Right kidney (tissue), 9 donors: ENCODE data around the gene KRT20.
"Not testable (repeated sequence)": the region's sequence is repeated elsewhere in the genome, so short reads cannot be mapped to it uniquely, and the experiment has no call there.

Experiments
- DNase-seq: peaks from one replicate; pipeline ENCODE4 v3.0.0-alpha.2; 2016
- long read RNA-seq, 8 donors: transcript quantifications; one replicate each; lab custom pipeline, GENCODE V29; 2026

KRT20 gene
- long read RNA-seq, donor 1 = 0 reads
- long read RNA-seq, donor 2 = 0 reads
- long read RNA-seq, donor 3 = 0 reads
- long read RNA-seq, donor 4 = 0 reads
- long read RNA-seq, donor 5 = 0 reads
- long read RNA-seq, donor 6 = 0 reads
- long read RNA-seq, donor 7 = 0 reads
- long read RNA-seq, donor 8 = 0 reads

DNA sequence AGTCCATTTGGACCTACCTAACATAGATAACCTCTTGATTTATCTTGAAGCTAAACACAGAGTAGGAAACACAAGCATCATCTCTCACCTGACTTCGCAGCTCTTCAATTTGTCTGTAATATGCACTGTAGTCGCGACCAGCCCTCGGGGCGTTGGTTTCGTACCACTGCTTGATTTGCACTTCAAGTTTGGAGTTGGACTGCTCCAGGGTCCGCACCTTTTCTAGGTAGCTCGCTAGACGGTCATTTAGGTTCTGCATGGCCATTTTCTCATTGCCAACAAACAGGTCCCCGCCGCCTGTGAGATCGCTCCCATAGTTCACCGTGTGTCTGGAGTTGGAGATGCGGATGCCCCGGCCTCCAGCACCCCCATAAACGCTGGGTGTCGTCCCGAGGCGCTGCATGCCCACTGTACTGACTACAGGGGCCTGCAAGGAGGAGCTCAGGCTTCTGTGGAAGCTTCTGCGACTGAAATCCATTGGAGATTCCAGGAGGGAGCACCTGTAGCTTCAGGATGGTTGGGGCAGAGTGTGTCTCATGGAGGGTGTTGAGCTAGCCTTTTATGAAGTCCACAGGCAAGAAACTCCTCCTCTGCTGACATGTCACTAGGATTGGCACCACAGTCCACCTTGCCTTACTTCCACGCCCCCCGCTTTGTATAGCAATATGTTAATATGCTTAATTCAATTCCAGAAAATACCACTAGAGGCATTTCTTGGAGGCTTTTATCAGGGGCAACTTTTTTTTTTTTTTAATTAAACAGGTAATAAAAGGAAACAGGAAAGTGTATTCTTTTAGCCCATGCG is at the start of gene KRT20:
Gene KRT20, minus strand, starts transcription at position 535 of the 805 bp plus-strand sequence. Its CDS starts 57 bp downstream, at position 478.
- no peak for DNase-seq

DNA sequence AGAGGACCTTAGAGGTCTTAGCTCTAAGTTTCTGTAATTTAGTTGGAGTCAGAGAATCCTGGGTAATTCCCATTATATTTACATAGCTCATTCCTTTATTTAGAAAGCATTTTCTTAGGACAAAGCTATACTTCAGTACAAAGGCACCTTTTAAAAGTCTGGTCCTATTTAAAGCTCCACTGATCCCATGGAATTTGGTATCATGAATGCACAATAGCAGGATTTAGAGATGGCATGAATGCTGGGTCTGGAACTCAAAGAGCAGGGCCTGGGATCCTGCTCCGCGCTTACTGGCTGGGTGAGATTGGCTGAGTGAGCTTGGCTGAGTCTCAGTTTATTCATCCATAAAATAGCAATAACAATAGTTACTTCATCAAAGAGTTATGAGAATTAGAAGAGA is 47.6 kb upstream of the KRT20 start:
- DNase-seq = no peak

DNA sequence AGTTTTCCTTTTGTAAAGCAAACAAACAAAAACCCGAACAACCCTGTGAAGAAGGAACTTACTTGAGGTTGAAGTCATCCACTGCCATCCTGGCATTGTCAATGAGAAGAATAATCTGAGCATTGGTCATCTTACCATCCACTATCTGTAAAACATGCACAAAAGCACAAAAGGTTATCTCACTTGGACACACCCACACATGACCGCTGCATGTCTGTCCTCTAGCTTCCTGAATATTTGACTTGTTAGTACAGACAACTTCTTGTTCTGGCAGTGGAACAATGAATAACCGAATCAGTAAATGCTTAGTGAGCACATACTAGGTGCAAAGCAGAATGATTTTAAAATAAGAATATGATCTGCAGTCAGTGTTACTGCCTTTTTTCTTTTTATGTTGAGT is 46.3 kb upstream of the KRT20 start:
- DNase-seq = no peak

GRCh38 chr17:40926341-40926740 is 41.3 kb upstream of the KRT20 start:
- no peak for DNase-seq

- no peak for DNase-seq
Measured at GRCh38 chr17:40922239-40922638, 37.2 kb upstream of the KRT20 start.

DNA sequence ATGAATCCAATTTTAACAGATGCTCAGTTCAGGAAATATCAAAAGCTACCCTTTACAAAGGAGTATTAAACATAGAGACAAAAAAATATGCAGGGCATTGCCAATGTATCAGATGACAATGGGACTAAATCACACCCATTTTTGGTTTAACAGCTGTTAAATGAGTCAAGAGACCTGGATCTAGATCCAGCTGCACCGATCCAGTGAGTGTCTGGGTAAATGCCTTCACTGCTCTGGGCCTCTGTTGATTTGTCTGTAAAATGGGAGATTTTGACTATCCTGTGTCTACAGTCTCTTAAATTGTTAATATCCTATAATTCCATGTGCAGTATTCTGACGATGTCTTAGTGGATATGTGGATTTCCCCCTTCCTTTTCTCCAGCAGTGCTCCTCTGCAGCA is 36.0 kb upstream of the KRT20 start:
- DNase-seq = no peak

- DNase-seq = not testable (repeated sequence)
Measured at GRCh38 chr17:40917116-40917515, 32.1 kb upstream of the KRT20 start.

DNA sequence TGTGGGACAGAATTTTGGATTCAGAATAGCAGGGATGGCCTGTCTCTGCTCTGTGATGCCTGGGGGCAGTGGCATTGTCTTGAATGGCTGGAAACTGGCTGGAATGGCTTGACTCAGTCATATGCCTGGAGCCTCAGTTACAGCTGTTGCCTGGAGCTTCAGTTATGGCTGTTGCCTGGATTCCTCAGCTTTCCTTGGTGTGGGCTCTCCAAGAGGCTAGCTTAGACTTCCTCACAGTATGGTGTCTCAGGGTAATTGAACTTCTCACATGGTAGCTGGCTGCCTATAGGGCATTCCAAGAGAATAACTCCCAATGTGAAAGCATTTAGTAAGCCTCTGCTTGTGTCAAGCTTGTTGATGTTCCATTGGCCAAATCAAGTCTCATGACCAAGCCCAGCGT is 31.3 kb upstream of the KRT20 start:
- no peak for DNase-seq

DNA sequence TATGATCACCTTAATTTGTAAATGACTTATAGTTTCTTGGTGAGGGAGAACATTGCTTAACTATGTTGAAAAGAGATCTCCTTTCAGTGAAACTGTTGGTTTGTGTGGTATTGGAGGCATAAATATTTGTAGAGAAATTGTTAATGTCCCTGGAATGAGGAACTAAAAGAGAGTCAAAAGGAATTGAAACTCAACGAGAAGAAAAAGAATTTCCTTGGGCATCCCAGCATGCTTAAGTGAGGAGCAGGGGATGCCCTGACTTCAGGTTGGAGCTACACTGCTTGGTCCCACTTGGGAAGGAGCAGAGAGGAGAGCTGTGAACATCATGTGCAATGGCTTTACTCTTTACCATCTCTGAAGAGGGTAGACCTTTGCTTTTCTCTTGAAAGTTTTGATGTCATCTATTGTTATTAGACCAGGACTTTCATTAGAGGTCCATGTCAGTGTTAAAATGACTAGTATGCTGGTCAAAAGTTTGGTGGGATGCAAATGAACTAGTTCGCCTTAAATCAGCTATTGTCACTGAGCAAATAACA is 30.7 kb upstream of the KRT20 start:
- DNase-seq = no peak

DNA sequence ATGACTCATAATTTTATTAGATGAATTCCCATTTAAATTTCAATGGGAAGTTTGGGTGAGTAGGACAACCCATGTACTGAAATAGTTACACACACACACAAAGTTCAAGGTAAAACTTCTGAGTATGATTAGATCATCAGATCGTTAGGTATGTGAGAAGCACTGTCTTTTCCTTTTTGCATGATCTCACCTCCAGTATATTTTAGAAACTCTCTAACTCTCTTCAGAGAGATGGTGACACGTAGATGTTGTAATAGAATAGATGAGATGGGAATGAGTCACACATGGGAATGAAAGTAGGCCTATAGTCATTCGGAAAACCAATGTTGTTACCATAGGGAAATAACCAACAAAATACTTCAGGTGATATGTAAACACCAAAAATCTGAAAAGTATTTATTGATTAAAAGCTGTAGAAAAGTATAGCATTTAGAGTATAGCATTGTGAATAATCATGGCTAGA is 30.2 kb upstream of the KRT20 start:
- no peak for DNase-seq

GRCh38 chr17:40914075-40914855 is 29.2 kb upstream of the KRT20 start:
- no peak for DNase-seq

DNA sequence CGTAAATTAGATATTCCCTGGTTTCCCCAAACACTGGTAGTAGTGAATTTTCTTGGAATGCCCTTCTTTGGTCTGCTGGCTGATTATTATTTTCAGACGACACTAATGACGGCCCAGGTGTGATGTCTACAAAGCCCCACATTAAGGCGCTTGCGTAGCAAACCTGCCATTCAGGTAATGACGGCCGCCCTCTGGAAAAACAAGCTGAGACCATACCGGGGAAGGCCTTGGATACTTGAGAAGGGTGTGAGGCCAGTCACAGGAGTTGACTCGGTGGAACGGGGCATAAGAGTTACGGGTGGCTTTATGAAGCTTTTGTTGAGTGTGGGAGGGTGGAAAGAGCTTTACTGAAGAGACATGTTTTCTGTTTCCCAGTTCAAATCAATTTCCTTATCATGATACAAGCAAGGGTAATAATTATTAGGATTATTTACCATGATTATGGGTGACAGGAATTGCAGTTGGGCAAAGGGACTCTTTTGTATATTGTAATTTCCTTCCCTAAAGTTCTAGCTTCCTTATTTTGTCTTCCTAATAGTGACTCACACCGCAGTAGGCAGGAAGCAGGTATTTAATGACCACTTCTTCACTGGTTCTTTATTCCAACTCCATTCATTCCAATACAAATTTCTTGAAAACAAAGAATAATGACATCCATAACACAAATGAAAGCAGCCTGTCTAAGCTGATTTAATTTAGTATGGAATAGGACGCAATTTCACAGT is 27.6 kb upstream of the KRT20 start:
- DNase-seq = no peak

DNA sequence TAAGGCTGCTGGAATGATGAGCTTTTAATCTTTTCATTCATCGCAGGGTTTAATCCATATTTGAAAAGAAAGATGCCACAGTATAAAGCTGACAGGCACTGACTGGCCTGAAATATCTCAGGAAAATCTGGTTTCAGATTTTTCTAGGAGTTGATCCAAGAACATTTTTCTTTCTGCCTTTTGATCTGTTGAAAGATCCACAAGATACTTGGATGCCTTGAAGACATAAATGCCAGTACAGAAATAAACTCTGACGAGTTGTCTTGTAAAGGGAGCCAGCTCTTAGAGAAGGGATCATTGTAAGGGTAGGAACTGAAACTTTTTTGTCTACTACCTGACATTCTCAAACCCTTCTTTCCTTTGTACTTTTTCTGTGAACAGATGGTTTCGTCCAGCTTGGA is 25.4 kb upstream of the KRT20 start:
- no peak for DNase-seq

- no peak for DNase-seq
Measured at GRCh38 chr17:40909755-40910154, 24.7 kb upstream of the KRT20 start.

GRCh38 chr17:40909351-40909750 is 24.3 kb upstream of the KRT20 start:
- DNase-seq = peak; percentile 23

- no peak for DNase-seq
Measured at GRCh38 chr17:40906613-40907012, 21.6 kb upstream of the KRT20 start.

DNA sequence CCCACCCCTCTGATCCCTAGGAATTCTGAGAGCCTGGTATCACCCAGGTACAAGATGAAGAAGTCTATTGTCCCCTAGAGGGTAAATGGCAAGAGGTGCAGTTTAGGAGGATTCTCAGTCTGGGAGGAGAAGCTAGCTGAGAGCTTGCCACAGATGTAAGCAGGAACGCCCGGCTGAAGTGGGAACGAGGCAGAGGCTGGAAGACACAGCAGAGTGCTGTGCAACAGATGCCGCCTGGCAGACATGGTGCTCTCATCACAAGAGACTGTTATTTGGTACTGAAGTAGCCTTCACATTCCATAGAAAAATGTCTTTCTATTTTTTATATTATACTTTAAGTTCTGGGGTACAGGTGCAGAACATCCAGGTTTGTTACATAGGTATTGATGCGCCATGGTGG is 20.3 kb upstream of the KRT20 start:
- DNase-seq = no peak

- peak; percentile 29 for DNase-seq
Measured at GRCh38 chr17:40903129-40903847, 18.2 kb upstream of the KRT20 start.

GRCh38 chr17:40902498-40902897 is 17.5 kb upstream of the KRT20 start:
- no peak for DNase-seq

GRCh38 chr17:40901981-40902474 is 17.0 kb upstream of the KRT20 start:
- no peak for DNase-seq

DNA sequence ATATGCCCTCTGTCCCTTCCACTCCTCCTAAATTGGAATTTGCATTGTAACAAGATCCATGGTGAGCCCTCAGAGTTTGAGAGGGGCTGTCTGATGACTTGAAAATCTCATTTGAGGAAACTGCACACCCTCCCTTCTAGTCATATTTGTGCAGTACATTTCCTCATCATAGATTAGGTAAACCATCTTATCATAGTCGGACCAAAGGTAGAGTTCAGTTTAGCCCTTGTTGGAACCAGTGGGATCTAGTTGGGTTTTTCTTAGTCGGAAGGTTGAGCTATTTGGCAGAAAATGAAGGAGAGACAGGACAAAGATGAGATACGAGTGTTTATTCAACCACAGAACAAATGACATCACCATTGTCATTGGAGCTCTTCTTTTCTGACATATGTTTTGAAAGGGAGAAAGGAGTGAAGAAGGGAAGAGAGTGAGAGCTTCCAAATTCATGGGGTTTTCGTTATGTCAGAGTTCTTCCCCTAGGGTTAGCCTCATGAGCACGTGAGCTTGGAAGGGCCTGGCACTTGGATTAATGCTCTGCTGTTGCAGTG is 15.8 kb upstream of the KRT20 start:
- no peak for DNase-seq
